Stimulated activated CD4-positive, alpha-beta T cell treated with anti-CD3 and anti-CD28 coated beads, Interleukin-4, amount 100 ng/mL, for 4 hours (primary cell): ENCODE measurements around the gene RIT2.

Experiments
- DNase-seq, 2 experiments: peaks; one replicate each; pipeline ENCODE4 v3.0.0-alpha.2; 2020

RIT2 gene

DNA sequence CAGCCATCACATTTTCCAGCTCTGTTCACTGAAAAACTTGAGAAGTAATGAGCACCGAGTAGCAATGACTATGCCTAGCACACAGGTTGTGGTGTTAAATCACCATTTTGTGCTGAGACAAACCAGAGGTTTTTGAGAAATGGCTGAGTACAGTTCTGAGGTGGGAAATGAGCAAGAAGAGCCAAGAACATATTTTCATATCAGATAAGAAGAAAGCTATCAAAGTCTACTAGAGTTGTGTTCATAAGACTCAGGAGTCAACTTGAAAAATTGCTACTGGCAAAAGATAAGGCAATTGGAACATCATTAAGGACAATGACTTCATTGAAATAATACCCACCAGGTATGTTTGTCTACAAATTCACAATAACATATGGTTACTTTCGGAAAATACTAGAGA, 108.1 kb downstream of the RIT2 start:
- DNase-seq, result no peak

DNA sequence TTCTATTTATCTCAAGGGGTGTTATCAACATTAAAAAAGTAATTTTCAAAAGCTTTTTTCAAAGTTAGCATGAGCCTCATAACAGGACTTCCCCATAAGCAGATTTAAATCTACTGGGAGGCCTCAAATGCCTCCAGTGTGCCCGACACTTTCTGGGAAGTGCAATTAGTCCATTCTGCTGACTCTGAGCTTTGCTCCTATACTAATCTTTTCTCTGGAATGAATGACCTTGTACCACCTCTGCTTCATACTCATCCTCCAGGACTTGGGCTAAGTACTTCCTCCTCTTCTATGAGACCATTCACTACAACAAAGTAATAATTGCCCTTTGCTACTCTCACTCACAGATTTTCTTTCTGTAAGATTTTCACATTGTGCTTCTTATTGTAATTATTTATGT, 111.1 kb downstream of the RIT2 start:
- no peak for DNase-seq

GRCh38 chr18:43001821-43002220, 113.7 kb downstream of the RIT2 start:
- no peak for DNase-seq

- DNase-seq, result no peak
Observed at GRCh38 chr18:42996824-42997223, 118.7 kb downstream of the RIT2 start.

- DNase-seq, result no peak
Observed at GRCh38 chr18:42980426-42980825, 135.1 kb downstream of the RIT2 start.

- DNase-seq, result no peak
Observed at GRCh38 chr18:42977982-42978637, 137.4 kb downstream of the RIT2 start.

DNA sequence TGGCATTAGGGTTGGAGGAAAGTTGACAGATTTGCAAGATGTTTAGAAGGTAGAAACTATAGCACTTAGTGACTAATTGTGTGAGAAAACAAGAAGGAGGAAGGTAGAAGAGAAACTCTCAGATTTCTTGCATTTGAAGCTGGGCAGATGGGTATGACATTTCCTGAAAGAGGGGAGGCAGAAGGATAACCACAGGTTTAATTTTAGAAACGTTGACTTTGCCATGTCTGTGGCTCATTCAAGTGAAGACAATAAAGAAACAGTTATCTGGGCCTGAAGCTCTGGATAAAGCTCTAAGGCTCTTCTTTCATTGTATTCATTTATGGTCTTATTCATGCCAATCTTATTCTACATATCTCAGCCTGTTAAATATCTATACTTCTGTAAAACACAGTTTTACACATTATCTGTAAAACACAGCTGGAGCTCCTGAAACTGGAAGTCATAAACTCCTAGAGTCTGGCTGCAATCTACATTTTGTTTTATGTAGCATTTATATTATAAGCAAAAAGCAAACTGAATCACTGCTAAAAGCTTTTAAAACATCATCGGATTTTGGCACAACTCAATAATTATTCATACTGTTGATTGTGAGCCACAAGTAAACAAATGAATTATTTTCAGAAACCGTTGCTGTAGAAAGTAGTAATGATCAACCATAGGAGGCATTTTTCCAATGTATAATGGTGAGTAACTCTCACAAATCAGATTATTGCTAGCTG, 138.5 kb downstream of the RIT2 start:
- DNase-seq, result no peak

DNA sequence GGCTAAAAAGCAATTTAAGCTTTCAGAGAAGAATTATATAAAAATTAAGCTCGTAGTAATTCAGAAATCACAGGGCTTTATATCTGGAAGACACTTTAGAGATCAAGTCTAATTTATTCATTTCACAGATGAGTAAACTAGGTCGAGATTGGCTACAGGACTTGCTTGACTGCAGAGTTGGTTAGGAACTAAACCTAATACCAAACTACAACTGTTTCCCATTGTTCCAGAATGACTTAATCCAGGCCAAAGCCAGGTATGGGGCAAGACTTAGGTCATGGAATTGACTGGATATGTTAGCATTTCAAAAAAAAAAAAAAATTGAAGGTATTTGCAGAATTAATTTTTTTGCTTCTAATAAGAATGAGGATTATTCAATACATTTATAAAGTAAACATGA, 146.1 kb downstream of the RIT2 start:
- DNase-seq, result no peak

DNA sequence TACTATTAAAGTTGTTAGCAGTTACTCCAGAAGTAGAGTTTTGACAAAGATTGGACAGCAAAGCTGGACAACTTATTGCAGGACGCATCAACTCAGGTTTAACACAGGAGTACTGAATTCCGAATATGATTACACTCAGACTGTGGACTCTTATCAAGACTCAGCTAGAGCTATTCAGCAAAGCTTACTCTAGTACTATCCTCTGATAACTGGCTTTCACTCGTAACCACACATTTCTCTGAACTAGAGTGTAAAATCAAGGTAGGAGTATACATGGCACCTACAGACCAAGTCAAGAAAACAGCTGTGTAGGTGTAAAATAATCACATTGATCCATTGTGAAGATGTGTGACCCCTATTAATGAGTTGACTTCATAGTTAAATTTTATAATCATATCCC, 154.2 kb downstream of the RIT2 start:
- DNase-seq, result no peak

DNA sequence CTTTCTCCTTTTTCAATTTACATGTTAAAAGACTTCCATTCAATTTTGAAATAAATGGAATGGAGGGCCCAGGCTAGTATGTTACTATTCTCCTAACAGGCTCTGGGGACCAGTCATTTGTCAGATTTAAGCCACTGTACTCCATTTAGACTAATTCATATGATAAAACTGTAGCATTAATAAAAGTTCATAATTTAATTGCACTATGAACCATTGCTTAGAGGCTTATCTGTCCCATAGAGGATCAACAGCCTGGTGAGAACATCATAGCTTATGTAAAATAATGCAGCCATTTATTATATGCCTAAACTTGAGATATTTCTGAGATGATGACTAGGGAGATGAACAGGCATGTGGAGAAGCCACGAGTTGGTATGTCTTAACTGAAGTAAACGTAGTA, 156.0 kb downstream of the RIT2 start:
- no peak for DNase-seq

- DNase-seq, result no peak
Observed at GRCh38 chr18:42958353-42958752, 157.1 kb downstream of the RIT2 start.

GRCh38 chr18:42956287-42956686, 159.2 kb downstream of the RIT2 start:
- DNase-seq, result no peak

- DNase-seq, result no peak
Observed at GRCh38 chr18:42954887-42955286, 160.6 kb downstream of the RIT2 start.

DNA sequence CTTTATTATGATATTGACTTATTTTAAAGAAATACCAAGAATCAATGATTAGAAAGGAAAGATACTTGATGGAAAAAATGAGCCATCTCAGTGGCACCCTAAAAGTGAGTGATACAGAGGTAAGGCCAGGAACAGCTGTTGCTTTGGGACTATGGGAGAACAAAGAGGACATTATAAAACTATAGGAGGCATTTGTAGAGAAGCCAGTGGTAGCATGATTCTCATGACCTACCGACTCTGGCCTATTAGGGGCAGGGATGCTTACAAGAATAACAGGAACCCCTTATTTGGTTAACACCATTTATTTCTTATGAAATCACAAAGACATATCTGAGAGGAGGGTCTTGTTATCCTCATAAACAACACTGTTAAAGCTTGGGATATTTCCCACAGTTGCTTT, 162.2 kb downstream of the RIT2 start:
- no peak for DNase-seq

DNA sequence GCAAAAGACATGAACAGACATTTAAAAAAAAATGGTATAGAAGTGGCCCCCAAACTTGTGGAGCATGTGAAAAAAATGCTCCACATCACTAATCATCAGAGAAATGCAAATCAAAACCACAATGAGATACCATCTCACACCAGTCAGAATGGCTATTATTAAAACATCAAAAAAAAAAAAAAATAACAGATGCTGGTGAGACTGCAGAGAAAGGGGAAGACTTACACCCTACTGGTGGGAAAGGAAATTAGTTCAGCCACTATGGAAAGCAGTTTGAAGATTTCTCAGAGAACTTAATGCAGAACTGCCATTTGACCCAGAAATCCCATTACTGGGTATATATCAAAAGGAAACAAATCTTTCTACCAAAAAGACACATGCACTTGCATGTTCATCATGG, 164.8 kb downstream of the RIT2 start:
- DNase-seq, result no peak

DNA sequence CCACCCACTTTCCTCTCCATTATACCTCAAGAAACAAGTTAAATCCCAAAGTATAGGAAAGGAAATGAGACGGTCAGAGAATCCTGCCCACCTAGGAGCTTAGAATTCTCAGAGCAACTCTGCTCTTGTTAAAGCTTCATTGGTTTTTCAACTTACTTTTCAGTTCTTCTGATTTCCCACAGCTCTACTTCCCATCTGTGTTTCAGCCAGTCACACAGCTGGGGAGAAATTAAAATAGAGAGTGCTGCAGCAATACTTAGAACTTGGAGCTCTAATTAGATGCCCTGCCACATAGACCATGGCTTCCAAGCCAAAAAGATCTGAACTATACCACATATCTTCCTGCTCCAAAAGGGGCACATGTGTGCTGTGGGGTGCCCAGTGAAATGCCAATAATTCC, 166.7 kb downstream of the RIT2 start:
- no peak for DNase-seq

- DNase-seq, result no peak
Observed at GRCh38 chr18:42941860-42942259, 173.6 kb downstream of the RIT2 start.

- DNase-seq, result no peak
Observed at GRCh38 chr18:42941021-42941420, 174.5 kb downstream of the RIT2 start.

GRCh38 chr18:42937436-42937835, 178.0 kb downstream of the RIT2 start:
- no peak for DNase-seq

DNA sequence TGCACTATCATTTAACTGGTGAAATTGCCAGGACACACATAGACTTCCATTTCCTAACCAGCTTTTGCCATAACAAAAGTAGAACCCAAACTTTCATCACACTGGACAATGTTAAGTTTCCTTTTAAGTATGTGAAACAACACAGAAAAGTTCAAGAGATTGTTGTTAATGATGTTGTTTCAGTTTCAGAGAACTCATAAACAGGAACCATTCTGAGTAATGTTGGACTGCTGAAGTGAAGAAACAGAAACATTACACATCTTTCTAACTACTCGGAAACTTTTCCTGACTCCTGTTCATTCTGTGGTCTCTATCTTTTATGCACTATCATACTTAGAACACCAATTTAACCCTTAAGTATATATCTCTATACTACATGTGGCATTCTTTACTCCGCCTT, 179.2 kb downstream of the RIT2 start:
- no peak for DNase-seq

DNA sequence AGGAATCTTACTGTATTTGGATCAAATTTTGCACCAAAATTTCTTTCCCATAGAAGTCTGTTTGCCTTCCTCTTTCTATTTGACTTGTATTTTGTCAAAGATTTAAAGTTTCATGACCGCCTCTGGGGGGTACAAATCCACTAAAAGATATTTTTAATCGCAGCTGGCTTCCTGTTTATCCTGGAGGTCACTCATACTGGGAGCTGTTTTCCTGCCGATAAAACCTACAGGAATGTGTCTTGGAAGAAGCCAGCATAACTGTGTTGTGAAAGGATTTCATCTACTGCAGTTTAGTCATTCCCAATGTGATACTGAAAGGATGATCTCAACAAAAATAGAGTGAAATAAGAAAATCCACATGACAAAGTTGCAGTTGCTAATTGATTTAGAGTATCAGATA, 184.0 kb downstream of the RIT2 start:
- no peak for DNase-seq

- no peak for DNase-seq
Observed at GRCh38 chr18:42929857-42930256, 185.6 kb downstream of the RIT2 start.

DNA sequence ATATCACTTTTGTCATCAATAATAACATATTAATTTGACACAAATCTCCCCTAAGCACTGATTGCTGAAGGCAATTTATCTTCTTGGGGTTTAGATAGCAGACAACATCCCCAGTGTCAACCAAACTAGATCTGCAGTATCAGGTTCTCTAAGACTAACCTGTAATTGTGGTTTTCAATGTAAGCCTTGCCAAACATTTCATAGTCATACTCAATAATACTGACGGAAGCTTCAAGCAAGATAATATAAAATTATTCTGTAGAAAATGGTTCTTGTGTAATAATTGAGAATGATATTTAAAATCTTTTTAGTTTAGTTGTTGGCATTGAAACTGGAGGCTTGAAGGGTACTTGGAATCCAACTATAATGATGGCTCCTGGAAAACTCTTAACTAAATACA, 186.3 kb downstream of the RIT2 start:
- no peak for DNase-seq

GRCh38 chr18:42925036-42925435, 190.4 kb downstream of the RIT2 start:
- no peak for DNase-seq

DNA sequence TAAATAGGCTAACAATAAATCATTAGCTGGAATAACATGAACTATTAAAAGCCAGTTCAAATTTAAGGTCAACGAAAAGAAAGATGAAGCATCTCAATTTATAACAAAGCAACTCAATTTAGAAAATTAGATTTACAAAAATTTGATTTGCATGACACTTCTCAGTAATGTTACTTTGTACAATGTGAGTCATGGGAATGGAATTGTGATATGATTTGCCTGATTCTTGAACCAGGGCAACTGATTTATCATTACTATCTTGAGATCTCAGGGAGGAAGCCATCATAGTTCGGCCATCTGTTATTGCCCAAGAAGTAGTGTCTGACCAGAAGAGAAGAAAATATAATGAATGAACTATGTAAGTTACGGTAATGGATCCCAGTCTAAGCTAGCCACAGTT, 193.1 kb downstream of the RIT2 start:
- no peak for DNase-seq
